ENCODE results near the gene DNAJC11.

DNA sequence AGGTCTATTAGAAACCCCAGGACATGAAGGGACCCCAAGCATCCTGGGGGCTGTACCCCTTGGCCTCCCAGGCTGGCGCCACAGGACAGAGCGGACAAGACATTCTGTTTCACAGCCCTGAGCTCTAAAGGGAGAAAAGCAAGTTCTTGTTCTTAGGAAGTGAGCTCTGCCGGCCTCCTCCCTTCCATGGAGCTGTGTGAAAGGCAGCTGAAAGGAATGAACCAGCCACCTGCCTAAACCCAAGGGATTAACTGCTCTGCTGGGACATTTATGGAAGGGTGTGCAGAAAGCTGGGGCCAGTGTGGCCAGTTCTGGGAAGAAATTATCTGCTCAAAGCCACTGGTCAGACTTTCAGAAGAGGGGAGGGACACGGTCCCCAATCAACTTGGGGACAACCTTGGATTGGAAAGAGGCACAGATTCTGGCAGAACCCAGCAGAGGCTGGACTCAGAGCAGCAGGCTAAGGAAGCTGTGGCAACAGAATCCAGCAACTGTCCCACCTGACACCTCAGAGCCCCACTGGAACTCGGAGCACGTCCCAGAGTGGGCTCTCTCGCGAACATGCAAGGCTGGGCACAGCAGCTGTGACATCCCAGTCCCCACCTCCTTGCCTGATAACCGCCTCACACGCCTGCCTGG lies 101.1 kb downstream of the DNAJC11 start:
- TF ChIP-seq, protein P1, sequence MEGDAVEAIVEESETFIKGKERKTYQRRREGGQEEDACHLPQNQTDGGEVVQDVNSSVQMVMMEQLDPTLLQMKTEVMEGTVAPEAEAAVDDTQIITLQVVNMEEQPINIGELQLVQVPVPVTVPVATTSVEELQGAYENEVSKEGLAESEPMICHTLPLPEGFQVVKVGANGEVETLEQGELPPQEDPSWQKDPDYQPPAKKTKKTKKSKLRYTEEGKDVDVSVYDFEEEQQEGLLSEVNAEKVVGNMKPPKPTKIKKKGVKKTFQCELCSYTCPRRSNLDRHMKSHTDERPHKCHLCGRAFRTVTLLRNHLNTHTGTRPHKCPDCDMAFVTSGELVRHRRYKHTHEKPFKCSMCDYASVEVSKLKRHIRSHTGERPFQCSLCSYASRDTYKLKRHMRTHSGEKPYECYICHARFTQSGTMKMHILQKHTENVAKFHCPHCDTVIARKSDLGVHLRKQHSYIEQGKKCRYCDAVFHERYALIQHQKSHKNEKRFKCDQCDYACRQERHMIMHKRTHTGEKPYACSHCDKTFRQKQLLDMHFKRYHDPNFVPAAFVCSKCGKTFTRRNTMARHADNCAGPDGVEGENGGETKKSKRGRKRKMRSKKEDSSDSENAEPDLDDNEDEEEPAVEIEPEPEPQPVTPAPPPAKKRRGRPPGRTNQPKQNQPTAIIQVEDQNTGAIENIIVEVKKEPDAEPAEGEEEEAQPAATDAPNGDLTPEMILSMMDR (IDR thresholded peaks at IDR 0.05; ENCODE audit: borderline replicate concordance, extremely low read depth, low read length, poor library complexity, severe bottlenecking), result no peak
- no peak for TF ChIP-seq EZH2 (IDR thresholded peaks at IDR 0.05; ENCODE audit: borderline replicate concordance, low read depth, low read length, severe bottlenecking)
